Ectodermal cell (in vitro differentiated cells): ENCODE data around the gene ATE1.
"Not testable (repeated sequence)": the region's sequence is repeated elsewhere in the genome, so short reads cannot be mapped to it uniquely, and the experiment has no call there.

ENCODE experiments used
- H3K27ac ChIP-seq: 2 replicates; pipeline ENCODE4 v1.7.0; 2013; ENCODE audit warnings: mild to moderate bottlenecking, low read depth, low read length; ENCODE audit not compliant: insufficient read depth, poor library complexity, severe bottlenecking
- H3K27me3 ChIP-seq: 2 replicates; pipeline ENCODE4 v1.7.0; 2013; ENCODE audit warnings: mild to moderate bottlenecking, low read length; ENCODE audit not compliant: insufficient read depth, control insufficient read depth, poor library complexity, severe bottlenecking
- H3K36me3 ChIP-seq: one replicate; pipeline ENCODE4 v1.7.0; 2013; ENCODE audit warnings: low read length; ENCODE audit not compliant: control insufficient read depth, insufficient read depth
- H3K4me1 ChIP-seq: one replicate; pipeline ENCODE4 v1.7.0; 2013; ENCODE audit warnings: low read length; ENCODE audit not compliant: control insufficient read depth, insufficient read depth
- H3K4me3 ChIP-seq: 2 replicates; pipeline ENCODE4 v1.7.0; 2013; ENCODE audit warnings: low read depth, low read length, control low read depth; ENCODE audit not compliant: insufficient read depth
- H3K9me3 ChIP-seq: 2 replicates; pipeline ENCODE4 v1.7.0; 2013; ENCODE audit warnings: mild to moderate bottlenecking, low read length, moderate library complexity; ENCODE audit not compliant: control insufficient read depth
- WGBS, 2 experiments: methylation state at CpG; one replicate each; pipeline ENCODE4 v1.1.7; 2013; ENCODE audit warnings: missing lambda C conversion rate in 2 of 2; 5-methylcytosine and 5-hydroxymethylcytosine counted together

ATE1 gene

GRCh38 chr10:121835376-121835775 lies 92.5 kb downstream of the ATE1 start:
- H3K9me3 ChIP-seq = no peaks in the 10 kb centered on the region
- H3K4me1 ChIP-seq = no peaks in the 10 kb centered on the region
- no peaks in the 10 kb centered on the region for H3K36me3 ChIP-seq
- WGBS, 2 experiments = 95 to 100% methylated on average over 1 to 2 of the region's 2 CpGs
- no peaks in the 10 kb centered on the region for H3K27me3 ChIP-seq
- H3K4me3 ChIP-seq = no peak overlapping the region
- H3K27ac ChIP-seq = no peak overlapping the region

GRCh38 chr10:121834757-121835156 lies 93.1 kb downstream of the ATE1 start:
- Histone ChIP-seq H3K27me3 (no peaks in the 10 kb centered on the region), H3K9me3 (no peaks in the 10 kb centered on the region), H3K27ac (no peak overlapping the region), H3K36me3 (no peaks in the 10 kb centered on the region), H3K4me1 (no peaks in the 10 kb centered on the region), H3K4me3 (no peak overlapping the region)
- 92 to 97% methylated on average over 4 of the region's 4 CpGs for WGBS, 2 experiments

GRCh38 chr10:121833387-121833786 lies 94.4 kb downstream of the ATE1 start:
- Histone ChIP-seq H3K4me1 (no peaks in the 10 kb centered on the region), H3K27me3 (no peaks in the 10 kb centered on the region), H3K4me3 (no peak overlapping the region), H3K27ac (no peak overlapping the region), H3K36me3 (no peaks in the 10 kb centered on the region), H3K9me3 (no peaks in the 10 kb centered on the region)
- 87 to 96% methylated on average over 1 of the region's 1 CpG for WGBS, 2 experiments

- H3K27ac ChIP-seq = no peak overlapping the region
- H3K27me3 ChIP-seq = no peaks in the 10 kb centered on the region
- 98 to 100% methylated on average over 1 to 3 of the region's 3 CpGs for WGBS, 2 experiments
- no peaks in the 10 kb centered on the region for H3K9me3 ChIP-seq
- H3K4me1 ChIP-seq = no peaks in the 10 kb centered on the region
- H3K4me3 ChIP-seq = no peak overlapping the region
- peaks cover 6% of the 10 kb centered on the region for H3K36me3 ChIP-seq
Observed at GRCh38 chr10:121832647-121833046, 95.2 kb downstream of the ATE1 start.

GRCh38 chr10:121831777-121832176 lies 96.1 kb downstream of the ATE1 start:
- Histone ChIP-seq H3K36me3 (peaks cover 9% of the 10 kb centered on the region), H3K4me1 (no peaks in the 10 kb centered on the region), H3K27me3 (no peaks in the 10 kb centered on the region), H3K4me3 (no peak overlapping the region), H3K27ac (no peak overlapping the region), H3K9me3 (no peaks in the 10 kb centered on the region)
- WGBS, 2 experiments = 100% methylated on average over 1 of the region's 1 CpG

GRCh38 chr10:121831237-121831636 lies 96.6 kb downstream of the ATE1 start:
- H3K27ac ChIP-seq = no peak overlapping the region
- 89 to 90% methylated on average over 6 of the region's 6 CpGs for WGBS, 2 experiments

GRCh38 chr10:121830101-121830500 lies 97.7 kb downstream of the ATE1 start:
- Histone ChIP-seq H3K27ac (no peak overlapping the region), H3K4me3 (no peak overlapping the region), H3K4me1 (no peaks in the 10 kb centered on the region), H3K9me3 (no peaks in the 10 kb centered on the region), H3K27me3 (no peaks in the 10 kb centered on the region), H3K36me3 (peaks cover 9% of the 10 kb centered on the region)
- 95% methylated on average over 2 of the region's 2 CpGs for WGBS, 2 experiments

More at GRCh38 chr10:121831237-121831636, 96.6 kb downstream of the ATE1 start:
- Histone ChIP-seq H3K27me3 (no peaks in the 10 kb centered on the region), H3K4me3 (no peak overlapping the region), H3K9me3 (no peaks in the 10 kb centered on the region), H3K36me3 (peaks cover 9% of the 10 kb centered on the region), H3K4me1 (no peaks in the 10 kb centered on the region)

GRCh38 chr10:121828045-121828444 lies 99.8 kb downstream of the ATE1 start:
- Histone ChIP-seq H3K36me3 (peaks cover 9% of the 10 kb centered on the region), H3K4me3 (no peak overlapping the region), H3K27ac (no peak overlapping the region), H3K9me3 (no peaks in the 10 kb centered on the region), H3K4me1 (no peaks in the 10 kb centered on the region), H3K27me3 (no peaks in the 10 kb centered on the region)
- WGBS, 2 experiments = 93 to 96% methylated on average over 5 of the region's 5 CpGs

GRCh38 chr10:121826773-121827172 lies 101.1 kb downstream of the ATE1 start:
- 95% methylated on average over 5 of the region's 5 CpGs for WGBS, 2 experiments
- not testable (repeated sequence) for H3K4me1 ChIP-seq, H3K27me3 ChIP-seq, H3K36me3 ChIP-seq, H3K4me3 ChIP-seq, H3K27ac ChIP-seq, H3K9me3 ChIP-seq

GRCh38 chr10:121823993-121824463 lies 103.8 kb downstream of the ATE1 start:
- no peaks in the 10 kb centered on the region for H3K9me3 ChIP-seq
- peaks cover 9% of the 10 kb centered on the region for H3K36me3 ChIP-seq
- 83 to 87% methylated on average over 5 of the region's 5 CpGs for whole genome bisulfite sequencing, 2 experiments
- no peaks in the 10 kb centered on the region for H3K4me1 ChIP-seq
- no peak overlapping the region for H3K4me3 ChIP-seq
- no peak overlapping the region for H3K27ac ChIP-seq
- no peaks in the 10 kb centered on the region for H3K27me3 ChIP-seq

- Histone ChIP-seq H3K4me3 (no peak overlapping the region), H3K27me3 (no peaks in the 10 kb centered on the region), H3K36me3 (peaks cover 3% of the 10 kb centered on the region), H3K9me3 (no peaks in the 10 kb centered on the region), H3K4me1 (no peaks in the 10 kb centered on the region), H3K27ac (no peak overlapping the region)
- 84 to 92% methylated on average over 3 of the region's 3 CpGs for WGBS, 2 experiments
Observed at GRCh38 chr10:121822724-121823123, 105.1 kb downstream of the ATE1 start.
